OCI-LY3 (cell line): Measurements from ENCODE around the gene FCHO1.

ENCODE experiments used
- CTCF ChIP-seq: fragments of 200-600, 300-600 bp; sonication (generic); IDR thresholded peaks from 2 replicates; pipeline ENCODE4 v1.5.1; 2014; ENCODE audit warnings: antibody characterized with exemption, low read length, low read depth
- EZH2phosphoT487 ChIP-seq: fragments of 200-600 bp; shearing (Covaris generic); IDR thresholded peaks from 2 replicates; pipeline ENCODE4 v1.6.1; 2018; ENCODE audit warnings: antibody characterized with exemption, mixed run types, low read depth

- TF ChIP-seq CTCF, result no peak
- no peak for TF ChIP-seq EZH2phosphoT487
These were observed 1.8 kb downstream of the FCHO1 start for GRCh38 chr19:17752865-17753639.
